ENCODE data around the gene KLC1.

Gene KLC1

DNA sequence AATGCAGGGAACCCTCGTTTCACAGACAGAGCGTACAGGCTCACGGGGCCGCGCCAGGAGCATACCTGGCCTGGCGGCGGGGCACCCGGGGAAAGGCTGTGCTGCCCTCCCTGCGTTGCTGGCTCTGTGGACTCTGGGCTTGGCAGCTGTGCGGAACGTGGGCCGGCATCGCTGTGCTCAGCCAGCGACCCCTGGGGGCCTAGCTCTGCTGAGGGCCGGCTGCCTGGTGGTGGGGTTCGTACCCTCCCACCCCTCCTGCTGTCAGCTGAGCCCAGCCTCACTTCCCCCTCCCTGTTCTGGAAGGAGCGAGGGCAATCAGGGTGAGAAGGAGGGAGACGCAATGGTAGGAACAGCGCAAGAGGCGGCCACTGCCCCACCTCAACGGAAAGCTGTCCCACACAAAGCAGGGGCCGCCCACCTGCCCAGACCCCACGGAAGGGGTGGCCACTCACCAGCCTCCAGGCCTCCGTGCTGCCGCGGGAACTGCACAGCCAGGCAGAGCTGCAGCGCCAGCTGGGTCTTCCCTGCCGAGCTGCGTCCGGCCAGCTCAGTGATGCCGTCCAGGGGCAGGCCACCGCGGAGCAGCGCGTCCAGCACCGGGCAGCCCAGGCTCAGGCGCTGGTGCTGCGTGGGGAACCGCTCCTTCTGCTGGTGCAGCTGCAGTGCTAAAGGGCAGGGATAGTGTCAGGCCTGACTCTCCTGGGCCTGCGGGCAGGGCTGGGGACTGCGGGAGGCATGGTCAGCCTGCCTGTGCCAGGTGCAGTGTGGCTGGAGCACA lies 77.7 kb downstream of the KLC1 start:
- DNase-seq, result no peak

DNA sequence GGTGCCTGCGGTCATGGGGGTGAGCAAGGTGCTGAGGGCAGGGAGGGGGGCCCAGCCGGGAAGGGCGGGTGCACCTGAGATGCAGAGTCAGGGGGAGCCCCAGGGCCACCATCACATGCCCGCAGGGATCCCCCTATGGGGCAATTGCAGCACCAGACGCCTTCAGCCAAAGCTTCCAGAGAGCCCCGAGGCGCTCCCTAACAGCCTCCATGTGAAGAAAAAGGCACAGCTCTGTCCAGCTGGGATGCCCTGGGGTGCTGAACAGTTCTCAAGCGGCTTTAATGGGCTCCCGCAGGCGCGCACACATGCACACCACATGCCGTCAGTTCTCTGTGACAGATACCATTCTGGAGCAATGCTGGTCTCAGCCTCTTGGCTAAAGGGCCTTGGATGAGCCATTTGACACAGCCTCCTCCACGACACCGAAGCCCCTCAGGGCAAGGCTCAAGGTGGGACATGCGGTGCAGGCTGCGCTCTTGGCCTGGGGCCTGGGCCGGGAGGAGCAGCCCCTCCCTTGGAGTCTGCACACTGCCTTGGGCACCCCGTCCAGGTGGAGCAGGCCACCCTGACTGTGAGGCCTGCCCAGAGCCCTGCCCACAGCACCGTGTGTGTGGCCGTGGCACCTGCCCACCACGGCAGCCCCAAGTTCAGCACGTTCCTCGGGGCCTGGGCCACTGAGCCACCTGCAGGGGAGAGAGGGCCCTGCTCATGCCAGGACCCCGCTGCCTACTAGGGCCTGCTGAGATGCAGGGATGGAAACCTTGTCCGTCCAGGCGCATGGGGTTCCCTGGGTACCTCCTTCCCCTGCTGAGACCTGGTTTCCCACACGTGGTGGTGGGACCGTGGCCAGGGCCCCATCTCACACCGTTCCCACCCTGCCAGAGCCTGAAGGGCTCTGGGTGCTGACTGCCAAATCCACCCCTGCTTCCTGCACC lies 78.6 kb downstream of the KLC1 start:
- DNase-seq, result no peak

DNA sequence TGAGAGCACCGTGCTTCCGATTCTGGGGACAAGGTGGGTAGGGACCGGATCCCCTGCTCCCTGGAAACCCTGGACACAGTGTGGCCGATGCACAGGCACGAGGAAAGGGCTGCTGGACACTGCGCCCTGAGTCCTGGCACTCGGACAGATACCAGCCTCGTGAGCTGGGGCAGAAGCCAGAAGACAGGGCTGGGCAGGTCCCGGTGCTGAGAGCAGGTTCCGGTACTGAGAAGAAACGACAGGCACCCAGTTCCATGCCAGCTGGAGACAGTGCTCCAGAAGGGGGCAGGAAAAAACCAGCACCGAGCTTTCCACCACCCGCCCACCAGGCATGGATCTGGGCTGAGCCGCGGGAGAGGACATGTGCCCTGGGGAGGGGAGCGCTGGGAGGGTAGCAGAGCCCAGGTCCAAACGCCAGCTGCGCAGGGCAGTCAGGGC lies 79.8 kb downstream of the KLC1 start:
- no peak for DNase-seq

DNA sequence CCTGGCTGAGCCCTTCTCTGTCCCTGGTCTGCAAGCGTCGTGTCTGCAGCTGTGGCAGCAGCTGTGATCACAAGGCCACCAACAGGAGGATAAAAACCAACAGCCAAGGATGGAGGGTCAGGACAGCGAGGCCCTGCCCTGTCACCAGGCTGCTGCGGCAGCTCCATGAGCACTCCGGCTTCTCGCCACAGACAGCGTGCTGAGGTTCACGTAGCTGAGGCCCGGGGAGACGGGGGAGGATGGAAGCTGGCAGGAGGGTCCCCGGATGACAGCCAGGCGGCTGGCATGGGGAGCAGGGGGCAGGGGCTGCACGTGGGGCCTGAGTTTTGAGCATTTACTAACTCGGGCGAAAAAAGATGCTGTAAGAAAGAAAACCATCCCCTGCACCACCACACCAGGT lies 80.8 kb downstream of the KLC1 start:
- no peak for DNase-seq

DNA sequence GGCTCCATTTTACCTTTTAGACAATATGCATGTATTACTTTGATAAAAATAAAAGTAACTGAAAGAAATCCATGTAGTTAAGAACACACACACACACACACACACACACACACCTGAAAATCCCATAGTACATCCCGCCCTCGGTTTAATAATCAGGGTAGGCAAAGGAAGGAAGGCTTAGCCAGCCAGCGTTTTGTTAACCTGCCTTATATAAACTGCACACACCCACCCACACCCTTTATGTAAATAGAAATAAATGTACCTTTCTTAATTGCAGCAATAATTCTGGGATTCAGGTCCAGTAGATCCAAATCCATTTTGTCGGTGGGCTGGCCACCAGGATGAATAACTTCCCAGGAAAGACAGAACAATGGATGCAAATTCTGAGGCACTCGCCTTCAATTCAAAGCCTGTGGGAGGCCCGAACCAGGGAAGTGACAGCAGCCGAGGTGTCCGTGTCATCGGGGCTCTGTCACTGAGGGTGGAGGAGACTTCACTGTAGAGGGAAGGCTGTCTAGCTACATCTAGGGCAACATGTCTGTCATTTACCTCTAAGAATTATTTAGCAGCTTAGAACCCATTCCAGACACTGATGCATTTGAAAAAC lies 81.9 kb downstream of the KLC1 start:
- DNase-seq, result no peak

DNA sequence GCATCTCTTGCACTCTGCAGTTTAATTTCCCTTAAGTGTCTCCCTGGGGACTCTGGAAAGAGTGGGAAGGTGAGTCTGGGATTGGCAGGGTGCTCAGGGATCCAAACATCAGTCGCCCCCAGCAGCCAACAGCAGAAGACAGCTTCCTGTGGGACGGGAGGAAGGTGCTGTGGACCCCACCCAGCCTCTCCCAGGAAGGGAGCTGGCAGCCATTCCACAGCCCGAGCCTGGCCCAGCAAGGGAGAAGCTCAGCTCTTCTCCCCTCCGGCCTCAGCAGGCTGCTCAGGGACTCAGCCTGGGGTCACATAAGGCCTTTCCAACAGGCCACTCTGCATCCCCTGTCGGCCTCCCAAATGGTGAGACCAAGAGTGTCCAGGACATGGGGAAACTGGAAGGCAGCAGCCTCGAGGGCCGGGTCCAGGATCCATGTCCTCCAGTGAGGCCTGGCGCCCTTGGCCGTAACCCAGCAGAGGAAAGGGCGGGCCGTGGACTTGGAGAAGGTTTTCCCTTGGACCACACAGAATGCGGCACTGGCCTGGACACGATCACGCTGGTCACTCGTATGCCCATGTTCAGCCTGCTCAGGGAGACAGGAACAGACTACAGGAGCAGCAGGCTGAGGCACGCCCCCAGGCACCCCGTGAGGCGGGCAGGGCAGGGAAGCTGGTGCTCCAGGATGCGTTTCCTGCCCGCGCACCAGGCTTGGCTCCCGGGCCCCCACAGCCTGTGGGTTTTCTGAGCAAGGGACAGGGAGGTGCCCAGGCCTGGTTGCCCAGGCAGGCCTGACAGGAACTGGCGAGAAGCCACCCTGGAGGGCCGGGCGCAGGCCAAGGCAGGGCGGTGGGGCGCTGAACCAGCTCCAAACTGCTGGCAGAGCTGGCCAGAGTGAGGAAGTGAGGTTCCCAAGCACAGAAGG lies 82.8 kb downstream of the KLC1 start:
- DNase-seq, result no peak

DNA sequence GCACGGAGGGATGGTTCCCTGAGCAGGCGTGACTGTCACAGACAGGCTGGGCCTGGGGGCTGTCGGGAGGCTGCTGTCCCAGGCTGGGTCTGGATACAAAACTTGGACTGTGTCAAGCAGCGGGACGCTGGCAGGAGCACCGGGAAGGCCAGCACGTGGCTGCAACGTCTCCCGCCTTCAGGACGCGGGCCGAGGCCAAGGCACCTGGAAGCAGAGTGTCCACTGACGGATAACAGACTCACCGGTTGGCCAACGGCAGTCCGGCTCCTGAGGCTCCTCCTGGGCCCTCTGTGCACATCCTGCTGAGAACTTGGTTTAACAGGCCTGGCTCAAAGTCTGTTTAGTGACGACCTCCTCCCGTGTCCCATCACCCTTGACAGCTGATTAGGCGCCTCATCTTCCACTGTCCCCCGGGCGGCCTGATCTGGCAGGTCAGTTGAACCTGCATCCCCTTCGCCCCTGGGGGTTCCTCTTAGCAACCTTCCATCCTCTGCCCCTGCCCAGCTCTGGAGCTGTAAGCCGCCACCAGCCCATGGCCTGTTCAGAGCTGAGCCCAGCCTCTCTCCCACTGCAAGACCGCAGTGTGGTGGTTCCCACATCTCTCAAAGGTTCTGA lies 83.7 kb downstream of the KLC1 start:
- DNase-seq, result no peak

DNA sequence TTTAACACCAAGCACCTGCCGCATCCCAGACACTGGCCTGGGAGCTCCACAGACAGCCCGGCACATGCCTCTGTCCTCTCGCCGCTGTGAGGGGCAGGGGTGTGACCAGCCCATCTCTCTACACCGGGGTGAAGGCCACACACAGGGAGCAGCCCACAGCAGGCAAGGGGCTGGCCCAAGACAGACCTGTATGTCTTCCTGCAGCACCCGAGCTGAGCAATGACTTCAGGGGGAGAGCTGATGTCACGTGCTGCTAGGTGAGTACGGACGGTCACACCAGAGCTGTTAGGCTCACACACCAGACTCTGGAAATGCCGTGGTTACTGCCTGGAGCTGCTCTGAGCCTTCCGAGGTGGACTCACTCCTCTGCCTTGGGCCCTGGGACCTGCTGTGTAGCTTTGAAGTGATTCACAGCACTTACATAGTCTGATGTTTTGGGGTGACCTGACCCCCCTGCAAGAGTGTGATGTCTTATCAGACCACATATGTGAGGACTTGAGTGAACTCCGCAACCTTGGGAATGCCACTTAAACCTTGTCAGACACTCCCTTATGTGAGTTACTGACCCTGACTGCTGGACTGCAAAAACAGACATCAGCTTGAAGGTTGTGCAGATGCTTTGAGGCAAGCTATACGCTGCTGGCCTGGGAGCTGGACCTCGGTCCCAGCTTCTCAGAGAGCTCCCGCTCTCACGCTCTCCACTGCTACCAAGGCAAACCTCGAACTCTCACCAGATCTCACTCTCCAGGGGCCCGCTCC lies 84.5 kb downstream of the KLC1 start:
- no peak for DNase-seq

DNA sequence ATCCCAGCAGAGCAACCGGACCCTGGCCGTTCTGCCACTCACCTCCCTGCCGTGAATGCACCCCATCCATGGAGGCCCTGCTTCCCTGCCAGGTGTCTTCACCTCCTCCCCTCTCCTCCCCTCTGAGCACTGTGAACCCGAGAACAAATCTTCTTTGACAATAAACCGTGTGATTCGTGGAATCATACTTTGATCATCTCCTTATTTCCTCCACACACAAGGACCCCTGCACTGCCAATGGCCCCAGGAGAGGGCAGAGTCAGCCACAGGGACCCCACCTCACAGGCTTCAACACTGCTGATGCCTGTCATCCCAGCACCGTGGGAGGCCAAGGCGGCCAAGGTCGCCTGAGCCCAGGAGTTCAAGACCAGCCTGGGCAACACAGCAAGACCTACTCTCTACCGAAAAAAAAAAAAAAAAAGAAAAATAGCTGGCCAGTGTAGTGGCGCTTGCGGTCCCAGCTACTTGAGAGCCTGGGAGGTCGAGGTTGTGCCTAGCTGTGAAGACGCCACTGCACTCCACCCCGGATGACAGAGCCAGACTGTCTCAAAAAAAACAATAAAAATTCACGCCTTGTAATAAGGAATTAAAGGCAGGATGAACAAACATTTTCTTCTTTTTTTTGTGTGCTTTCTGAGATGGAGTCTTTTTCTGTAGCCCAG lies 85.2 kb downstream of the KLC1 start:
- no peak for DNase-seq

DNA sequence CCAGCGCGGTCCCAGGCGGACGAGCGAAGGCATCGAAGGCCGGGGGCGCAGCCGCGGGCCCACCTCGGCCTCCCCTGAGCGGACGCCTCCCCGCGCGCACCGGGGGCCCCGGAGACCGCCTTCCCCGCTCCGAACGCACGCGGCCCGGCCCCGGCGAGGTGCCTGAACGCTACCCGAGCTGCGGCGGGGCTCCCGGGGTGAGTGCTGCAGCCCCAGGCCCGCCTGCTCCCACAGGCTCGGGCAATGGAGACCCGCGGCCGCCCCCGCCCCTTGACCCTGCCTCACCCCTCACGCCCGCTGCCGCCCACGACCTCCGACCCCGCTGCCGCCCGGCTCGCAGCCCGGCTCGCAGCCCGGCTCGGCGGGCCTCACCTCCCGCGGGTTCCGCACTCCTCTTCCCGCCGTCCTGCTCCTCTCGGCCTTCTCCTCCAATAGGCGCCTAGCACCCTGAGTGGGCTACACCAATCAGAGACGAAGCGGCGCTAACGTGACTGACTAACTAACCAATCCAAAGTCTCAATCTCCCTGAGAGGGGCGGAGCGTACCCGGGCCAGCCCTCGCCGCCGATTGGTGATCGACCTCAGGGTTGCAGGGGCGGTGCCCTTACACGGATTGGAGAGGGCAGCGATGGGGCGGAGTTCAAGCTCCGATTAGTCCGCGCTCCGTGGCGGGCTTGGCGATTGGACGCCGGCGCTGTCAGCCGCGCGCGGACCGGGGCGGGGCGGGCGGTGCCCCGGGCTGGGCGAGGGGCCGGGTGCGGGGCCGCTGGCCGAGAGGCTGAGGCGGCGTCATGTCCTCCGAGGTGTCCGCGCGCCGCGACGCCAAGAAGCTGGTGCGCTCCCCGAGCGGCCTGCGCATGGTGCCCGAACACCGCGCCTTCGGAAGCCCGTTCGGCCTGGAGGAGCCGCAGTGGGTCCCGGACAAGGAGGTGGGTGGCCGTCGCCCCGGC lies 86.3 kb downstream of the KLC1 start, which contains the start of the genes XRCC3 and ZFYVE21:
Gene XRCC3 (minus strand): TSS at position 400 of the 949 bp plus-strand sequence. CDS start 4,364 bp downstream, outside the sequence.
Gene ZFYVE21 (plus strand): TSS at position 759 of the 949 bp plus-strand sequence. CDS start 32 bp downstream, at position 791.
- peak; percentile 97 for DNase-seq

DNA sequence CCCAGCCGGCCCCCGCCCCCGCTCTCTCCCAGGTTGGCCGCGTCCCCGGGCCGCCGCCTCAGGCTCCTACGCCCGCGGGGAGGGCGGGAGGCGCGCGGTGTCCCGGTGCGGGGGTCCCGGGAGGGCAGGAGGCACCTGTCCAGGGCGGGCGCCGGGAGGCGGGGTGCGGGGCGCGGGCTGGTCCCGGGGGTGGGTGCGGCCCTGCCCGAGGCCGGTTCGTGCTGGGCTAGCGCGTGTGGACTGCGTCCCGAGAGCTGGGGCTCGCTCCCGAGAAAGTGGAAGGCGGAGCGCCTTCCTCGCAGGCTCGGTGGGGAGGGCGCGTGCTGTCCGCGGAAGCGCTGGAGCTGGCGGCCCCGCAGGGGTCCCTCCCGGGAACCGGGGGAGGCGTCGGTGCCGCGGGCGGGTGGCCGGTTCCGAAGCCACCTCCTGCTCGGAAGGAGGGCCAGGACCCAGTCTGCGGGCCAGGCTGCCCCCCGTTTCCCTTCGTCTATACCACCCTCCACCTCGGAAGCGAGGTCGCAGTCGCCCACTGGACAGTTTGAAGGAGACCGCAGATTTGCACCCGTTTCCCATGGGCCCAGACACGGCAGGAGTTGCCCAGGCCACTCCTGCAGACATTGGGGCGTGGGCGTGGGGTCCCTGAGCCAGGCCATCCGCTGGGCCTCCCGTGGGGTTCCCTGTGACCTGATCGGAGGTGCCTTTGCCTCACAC lies 87.2 kb downstream of the KLC1 start:
- DNase-seq, result no peak

DNA sequence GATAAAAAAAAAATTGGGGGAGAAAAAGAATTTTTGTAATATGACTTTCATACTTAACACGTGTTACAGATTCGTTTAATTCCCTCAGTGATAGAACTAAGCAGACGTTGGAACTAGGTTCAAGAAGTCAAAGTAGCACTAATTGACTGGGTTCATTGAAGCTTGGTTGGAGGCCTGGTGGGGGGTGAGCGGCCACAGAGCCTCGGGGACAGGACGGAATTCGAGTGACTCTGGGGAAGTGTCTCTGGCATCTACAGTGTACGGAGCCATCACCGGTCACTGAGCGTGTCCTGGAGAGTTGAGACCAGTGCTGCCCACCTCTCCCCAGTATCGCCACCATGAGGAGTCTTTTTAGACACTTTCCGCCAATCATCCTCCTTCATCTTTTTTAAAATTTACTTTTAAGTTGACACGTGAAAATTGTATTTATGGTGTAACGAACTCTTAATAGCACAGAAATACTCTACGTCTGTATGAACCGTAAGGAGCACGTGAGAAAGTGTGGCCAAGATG lies 87.9 kb downstream of the KLC1 start:
- no peak for DNase-seq

DNA sequence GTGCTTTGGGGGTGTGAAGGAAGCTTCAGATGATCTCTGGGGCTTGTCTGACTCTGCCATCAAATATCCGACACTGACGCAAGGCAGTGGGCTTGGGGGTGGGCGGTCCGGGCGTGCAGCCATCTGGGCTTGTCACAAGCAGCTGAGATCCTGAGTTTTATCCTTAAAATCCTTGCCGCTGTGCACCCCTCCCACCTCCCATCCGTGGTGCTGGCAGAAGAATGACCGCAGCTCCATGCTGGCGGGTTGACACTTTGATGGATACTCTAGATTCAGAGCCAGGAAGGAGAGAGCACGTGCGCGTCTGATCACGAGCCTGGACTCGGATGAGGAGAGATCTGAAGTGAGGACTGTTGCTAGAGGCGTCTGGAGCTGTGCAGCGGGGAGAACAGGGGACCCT lies 89.6 kb downstream of the KLC1 start:
- DNase-seq, result no peak

DNA sequence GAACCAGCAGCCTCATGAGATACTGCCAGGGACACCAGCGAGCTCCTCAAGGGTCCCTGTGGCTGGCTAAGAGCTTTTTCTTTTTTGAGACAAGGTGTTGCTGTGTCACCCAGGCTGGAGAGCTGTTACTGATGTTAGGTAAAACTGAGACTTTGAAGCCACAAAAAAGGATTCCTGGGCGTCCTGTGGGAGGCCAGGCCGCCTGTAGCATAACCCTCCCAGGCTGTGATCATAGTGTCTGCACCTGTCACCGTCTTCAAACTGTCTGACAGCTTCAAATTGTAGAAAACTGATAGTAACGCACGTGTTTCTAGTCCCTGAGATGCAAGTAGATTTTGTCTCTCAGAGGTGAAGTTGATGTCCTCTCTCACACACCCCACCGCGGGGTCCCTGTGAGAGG lies 90.7 kb downstream of the KLC1 start:
- no peak for DNase-seq

DNA sequence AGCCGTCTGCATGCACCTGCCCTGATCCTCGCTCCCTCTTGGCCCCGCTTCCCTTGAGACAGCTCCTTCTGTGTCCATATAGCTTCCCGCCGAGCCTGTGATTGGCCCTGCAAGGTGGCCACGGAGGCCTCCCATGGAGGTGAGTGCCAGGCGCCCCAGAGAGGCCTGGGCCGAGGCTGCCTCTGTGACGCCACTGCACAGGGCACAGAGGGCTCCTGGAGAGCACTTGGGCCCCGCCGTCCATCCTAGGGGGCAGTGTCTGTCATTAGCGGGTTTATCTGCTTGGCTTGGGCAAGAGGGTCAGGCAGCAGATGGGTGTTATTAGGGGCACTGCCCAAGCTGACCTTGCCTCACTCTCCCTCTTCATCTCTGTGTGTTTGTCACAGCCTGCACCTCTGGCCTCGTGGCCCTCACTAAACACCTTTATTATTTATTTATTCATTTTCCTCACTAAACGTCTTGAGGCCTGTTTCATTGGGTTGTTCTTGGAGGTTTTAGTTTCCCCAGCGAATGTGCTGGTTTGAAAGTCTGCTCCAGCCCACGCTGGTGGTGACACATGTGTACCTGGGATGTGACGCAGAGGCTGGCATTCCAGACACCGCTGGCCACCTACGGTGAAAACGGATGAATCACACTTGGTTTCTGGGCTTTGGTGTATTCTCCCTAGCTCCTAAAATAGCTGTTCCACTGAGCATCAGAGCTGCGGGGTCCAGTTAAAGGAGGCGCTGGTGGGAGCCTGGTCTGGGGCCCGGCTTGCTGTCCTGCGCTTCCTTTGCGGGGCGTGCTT lies 92.5 kb downstream of the KLC1 start:
- DNase-seq, result no peak

DNA sequence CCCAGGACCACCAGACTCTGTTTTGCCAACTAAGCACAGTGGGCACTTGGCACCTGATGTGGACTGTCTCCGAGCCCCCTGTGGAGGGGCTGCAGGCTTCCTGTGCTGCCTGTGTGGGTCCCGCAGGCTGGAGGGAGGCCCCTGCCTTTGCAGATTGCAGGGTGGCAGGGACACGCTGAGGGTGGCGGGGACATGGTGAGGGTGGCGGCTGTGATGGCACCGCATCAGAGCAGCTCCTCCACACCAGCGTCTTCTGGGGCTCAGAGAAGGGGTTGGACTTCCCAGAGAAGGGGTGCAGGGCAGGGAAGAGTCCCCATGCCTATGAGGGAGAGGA lies 94.7 kb downstream of the KLC1 start:
- DNase-seq, result no peak

DNA sequence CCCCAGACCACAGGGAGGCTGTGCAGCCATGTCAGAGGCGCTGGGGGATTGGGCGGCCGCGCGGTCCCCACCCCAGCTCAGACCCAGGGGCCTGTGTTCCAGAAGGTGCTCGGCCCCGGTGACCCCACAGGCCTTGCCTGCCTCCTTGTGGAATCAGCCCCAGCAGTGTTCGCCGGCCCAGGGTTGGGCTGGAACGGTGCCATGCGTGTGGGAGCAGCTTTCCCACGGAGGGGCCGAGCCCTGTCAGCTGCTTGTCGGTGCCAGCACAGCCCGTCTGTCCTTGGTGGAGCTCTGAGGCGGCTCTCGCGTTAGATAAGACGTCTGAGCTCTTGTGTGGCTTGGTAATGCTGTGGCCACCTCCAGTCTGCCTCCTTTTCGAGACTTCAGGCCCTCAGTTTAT lies 95.1 kb downstream of the KLC1 start:
- DNase-seq, result peak; percentile 31

All from kidney glomerular epithelial cell (primary cell).